Measurements from ENCODE around the gene AGFG1.
"Not testable (repeated sequence)": the region's sequence is repeated elsewhere in the genome, so short reads cannot be mapped to it uniquely, and the experiment has no call there.

AGFG1 gene

DNA sequence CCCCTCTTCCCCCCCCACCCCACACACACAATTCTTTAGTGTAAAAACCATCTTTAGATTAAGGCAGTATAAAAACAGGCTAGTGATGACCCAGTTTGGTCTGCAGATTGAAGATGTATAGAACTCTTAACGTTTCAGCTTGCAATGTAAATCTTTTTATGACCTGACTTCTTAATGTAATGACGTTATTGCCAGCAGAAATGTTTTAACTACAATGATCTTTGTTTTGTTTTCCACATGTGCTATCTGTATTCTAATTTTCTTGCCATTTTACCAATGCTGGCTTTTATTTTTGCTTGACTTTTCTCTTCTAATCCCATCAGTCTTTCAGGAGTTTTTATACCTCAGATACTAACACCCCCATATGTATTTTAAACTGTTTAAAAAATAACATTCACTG, 25.2 kb downstream of the AGFG1 start:
- DNase-seq (ENCODE audit: low spot score): no peak
- no peak for FAIRE-seq

- DNase-seq (ENCODE audit: low spot score) (no peak), FAIRE-seq (no peak)
Observed at GRCh38 chr2:227499627-227500300, 27.8 kb downstream of the AGFG1 start.

DNA sequence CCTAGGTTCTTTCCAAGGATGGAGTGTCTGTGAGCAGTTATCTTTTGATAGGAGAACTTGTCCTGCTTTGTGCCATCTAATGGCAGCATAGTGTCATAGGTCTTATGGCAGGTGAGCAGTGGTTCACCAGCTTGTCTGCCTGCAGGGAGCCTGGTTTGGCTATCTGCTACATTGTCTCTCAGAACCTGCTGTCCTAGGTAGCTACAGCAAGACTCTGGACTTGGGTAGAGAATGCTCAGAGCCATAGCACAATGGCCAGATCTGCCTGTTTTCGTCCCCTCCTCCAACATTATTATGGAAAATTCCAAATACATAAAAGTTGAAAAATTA, 28.3 kb downstream of the AGFG1 start:
- DNase-seq (ENCODE audit: low spot score) (no peak), FAIRE-seq (no peak)

GRCh38 chr2:227503433-227504406, 31.8 kb downstream of the AGFG1 start:
- DNase-seq (ENCODE audit: low spot score) (peak; percentile 78), FAIRE-seq (peak; percentile 97)

DNA sequence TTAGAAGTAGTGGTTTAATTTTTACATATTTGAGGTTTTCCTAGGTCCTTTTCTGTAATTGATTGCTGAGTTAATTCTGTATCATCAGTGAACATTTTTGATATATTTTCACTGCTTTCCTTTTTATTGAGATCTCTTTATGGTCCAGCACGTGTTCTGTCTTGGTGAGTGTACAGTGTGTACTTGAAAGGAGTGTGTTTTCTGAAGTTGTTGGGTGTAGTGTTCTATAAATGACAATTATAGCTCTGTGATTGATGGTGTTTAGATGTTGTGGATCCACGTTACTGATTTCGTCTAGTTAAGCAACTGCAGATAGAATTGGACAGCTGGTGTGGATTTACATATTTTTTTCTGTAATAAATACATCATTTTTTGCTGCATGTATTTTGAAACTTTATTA, 32.7 kb downstream of the AGFG1 start:
- DNase-seq (ENCODE audit: low spot score) (no peak), FAIRE-seq (no peak)

DNA sequence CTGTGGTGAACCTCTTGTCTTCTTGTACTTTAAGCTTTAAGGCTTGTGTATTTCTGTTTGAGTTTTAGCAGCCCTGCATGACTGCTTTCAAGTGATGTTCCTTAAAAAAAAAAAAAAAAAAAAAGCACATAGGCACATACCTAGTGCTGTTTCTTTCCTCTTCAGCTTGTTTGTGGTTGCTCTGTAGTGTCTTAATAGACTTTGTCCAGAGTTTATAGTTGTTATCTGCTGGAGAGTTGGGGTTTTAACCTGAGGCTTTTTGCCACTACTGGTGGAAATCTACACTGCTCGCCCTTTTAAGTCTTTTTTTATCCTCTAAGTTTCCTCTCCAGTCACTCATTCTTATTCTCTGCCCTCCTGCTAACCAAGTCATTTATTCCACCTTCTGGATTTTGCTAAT, 34.5 kb downstream of the AGFG1 start:
- DNase-seq (ENCODE audit: low spot score) (no peak), FAIRE-seq (no peak)

- no peak for FAIRE-seq
- no peak for DNase-seq (ENCODE audit: low spot score)
Observed at GRCh38 chr2:227507963-227508362, 36.0 kb downstream of the AGFG1 start.

DNA sequence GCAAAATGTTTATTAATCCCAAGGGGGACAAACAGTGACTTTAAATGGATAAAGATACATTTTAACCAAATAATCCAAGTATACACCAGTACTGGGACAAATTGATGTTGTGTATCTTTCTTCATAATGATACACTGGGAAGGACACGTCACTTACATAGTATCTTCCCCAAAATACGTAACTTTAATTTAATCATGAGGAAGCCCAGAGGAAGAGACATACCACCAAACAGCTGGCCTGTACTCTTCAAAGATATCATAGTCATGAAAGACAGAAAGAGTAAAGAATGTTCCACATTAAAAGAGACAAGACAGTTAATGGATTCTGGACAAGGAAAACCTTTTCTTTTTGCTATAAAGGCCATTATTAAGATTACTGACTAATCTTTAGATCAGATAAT, 37.1 kb downstream of the AGFG1 start:
- FAIRE-seq (no peak), DNase-seq (ENCODE audit: low spot score) (no peak)

GRCh38 chr2:227509824-227510619, 38.1 kb downstream of the AGFG1 start:
- no peak for DNase-seq (ENCODE audit: low spot score)
- FAIRE-seq: no peak

GRCh38 chr2:227510620-227510958, 38.6 kb downstream of the AGFG1 start:
- no peak for DNase-seq (ENCODE audit: low spot score)
- FAIRE-seq: no peak

- DNase-seq (ENCODE audit: low spot score): no peak
- no peak for FAIRE-seq
Observed at GRCh38 chr2:227511239-227511930, 39.4 kb downstream of the AGFG1 start.

DNA sequence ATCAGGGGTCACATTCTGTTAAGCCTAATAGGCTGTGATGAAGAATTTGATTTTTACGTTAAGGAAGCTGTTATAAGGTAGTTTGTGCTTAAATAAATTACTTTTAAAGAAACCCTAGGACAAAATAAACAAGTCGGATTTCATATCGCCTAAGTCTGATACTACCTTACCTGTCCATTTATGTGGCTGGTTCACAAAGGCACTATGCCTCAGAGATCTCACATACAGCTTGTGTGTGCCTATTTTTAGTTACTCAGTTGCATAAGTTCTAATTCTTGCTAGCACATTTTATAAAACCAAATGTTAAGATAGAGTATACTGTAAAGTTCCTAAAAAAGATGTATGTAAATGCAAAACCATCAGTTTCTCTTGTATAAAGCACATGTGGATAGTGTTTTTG, 40.0 kb downstream of the AGFG1 start:
- FAIRE-seq (no peak), DNase-seq (ENCODE audit: low spot score) (no peak)

DNA sequence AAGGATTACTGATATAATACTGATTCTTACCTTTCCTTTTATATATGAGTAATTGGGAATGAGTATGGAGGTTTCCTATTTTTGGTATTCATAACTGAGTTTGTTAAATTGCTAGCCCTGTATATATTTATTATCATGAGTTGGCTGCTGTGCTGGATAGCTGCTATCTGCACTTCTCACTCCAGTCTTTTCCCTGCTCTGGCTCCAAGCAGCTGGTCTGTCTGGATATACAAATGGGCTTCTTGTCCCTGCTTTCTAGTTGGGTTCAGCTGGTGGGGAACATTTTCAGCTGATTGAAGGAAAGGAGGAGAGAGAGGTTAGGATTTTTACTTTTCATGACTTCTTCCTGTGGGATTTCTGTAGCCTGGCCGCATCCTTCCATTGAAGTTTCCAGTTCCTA, 41.2 kb downstream of the AGFG1 start:
- FAIRE-seq: no peak
- no peak for DNase-seq (ENCODE audit: low spot score)

DNA sequence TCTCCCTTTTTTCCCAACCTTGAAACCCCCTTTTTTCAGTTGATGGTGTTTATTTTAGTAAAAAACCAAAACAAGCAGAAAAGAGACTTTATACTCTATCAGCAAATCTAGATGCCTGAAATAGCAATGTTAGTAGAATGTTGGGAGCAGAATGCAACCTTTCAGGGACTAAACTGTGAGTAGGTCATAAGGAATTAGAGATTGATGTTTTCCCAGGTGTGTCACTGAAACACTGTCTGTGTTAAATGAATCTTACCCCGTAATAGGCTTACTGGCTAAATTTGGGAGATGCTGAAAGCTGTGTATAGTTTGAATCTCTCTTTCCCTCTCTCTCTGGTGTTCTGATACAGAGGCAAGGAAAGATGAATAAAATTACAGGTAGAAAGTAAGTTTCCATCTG, 43.8 kb downstream of the AGFG1 start:
- FAIRE-seq (no peak), DNase-seq (ENCODE audit: low spot score) (no peak)

GRCh38 chr2:227517724-227518123, 45.8 kb downstream of the AGFG1 start:
- no peak for FAIRE-seq
- no peak for DNase-seq (ENCODE audit: low spot score)

GRCh38 chr2:227518278-227518865, 46.4 kb downstream of the AGFG1 start:
- DNase-seq (ENCODE audit: low spot score) (peak; percentile 45), FAIRE-seq (peak; percentile 82)

GRCh38 chr2:227521178-227521577, 49.2 kb downstream of the AGFG1 start:
- FAIRE-seq; DNase-seq (ENCODE audit: low spot score): not testable (repeated sequence)

GRCh38 chr2:227524665-227525064, 52.7 kb downstream of the AGFG1 start:
- FAIRE-seq: no peak
- DNase-seq (ENCODE audit: low spot score): no peak

DNA sequence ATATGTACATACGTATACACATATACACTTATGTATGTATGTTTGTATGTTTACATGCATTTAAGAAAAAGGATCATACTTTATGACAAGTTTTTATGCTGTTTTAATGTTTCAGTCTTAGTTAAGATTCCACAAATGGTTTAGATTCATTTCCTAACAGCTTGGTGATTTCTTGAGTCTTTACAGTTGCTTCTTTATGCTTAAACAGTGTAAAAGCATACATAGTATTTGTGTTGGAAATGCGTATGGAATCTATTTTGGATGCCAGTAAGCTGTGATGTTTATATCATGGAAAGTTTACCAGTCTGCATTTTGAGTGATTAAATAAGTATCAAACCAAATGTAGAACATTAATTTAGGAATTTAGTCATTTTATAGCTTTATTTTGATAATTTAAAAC, 55.4 kb downstream of the AGFG1 start:
- FAIRE-seq (no peak), DNase-seq (ENCODE audit: low spot score) (no peak)

DNA sequence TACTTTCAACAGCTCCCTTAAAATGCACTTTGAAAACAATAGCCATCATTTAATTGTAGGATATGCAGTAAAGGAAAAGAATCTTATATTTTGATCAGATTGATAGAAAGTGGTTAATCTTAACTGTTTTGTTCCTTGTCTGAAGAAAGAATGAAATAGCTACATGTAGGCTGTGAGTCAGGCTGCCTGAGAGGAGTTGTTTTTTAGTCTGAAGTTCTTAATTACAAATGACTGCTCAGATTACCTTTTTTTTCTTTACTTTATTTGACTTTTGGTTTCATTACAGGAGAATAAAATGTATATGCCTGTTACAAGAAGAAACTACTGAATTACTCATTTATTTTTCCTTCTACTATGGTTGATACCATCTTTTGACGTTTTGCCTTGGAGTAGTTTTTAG, 56.8 kb downstream of the AGFG1 start:
- no peak for DNase-seq (ENCODE audit: low spot score)
- FAIRE-seq: no peak

DNA sequence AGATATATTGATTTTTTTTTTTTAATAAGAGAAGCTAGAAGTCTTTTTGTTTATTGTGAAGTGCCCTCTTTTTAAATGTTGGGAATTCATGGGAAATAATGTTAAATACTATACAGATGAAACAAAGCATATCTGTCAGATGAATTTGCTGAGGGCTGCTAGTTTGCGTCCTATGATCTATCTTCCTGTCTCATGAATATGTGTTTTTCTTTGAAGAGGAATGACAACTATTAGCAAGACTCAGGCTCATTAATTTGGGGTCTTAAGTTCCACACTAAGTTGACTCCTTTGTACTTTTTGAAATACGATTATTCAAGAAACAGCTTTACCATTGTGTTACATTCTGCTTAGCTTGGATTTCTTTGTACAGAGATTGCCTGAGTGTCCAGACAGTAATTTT, 57.9 kb downstream of the AGFG1 start:
- FAIRE-seq (no peak), DNase-seq (ENCODE audit: low spot score) (no peak)
